OCI-LY3 (cell line): Measurements from ENCODE around the gene SSX1.
"Not testable (repeated sequence)": the region's sequence is repeated elsewhere in the genome, so short reads cannot be mapped to it uniquely, and the experiment has no call there.

Experiments
- CTCF ChIP-seq: fragments of 200-600, 300-600 bp; sonication (generic); IDR thresholded peaks from 2 replicates; pipeline ENCODE4 v1.5.1; 2014; ENCODE audit warnings: antibody characterized with exemption, low read length, low read depth
- EZH2phosphoT487 ChIP-seq: fragments of 200-600 bp; shearing (Covaris generic); IDR thresholded peaks from 2 replicates; pipeline ENCODE4 v1.6.1; 2018; ENCODE audit warnings: antibody characterized with exemption, mixed run types, low read depth

GRCh38 chrX:48274365-48274764, 19.2 kb downstream of the SSX1 start:
- TF ChIP-seq CTCF, EZH2phosphoT487: not testable (repeated sequence)
